ENCODE results near the gene RFX5.
A peak's percentile ranks its signal among the peaks of the same experiment; 100 is the strongest.

RFX5 gene

DNA sequence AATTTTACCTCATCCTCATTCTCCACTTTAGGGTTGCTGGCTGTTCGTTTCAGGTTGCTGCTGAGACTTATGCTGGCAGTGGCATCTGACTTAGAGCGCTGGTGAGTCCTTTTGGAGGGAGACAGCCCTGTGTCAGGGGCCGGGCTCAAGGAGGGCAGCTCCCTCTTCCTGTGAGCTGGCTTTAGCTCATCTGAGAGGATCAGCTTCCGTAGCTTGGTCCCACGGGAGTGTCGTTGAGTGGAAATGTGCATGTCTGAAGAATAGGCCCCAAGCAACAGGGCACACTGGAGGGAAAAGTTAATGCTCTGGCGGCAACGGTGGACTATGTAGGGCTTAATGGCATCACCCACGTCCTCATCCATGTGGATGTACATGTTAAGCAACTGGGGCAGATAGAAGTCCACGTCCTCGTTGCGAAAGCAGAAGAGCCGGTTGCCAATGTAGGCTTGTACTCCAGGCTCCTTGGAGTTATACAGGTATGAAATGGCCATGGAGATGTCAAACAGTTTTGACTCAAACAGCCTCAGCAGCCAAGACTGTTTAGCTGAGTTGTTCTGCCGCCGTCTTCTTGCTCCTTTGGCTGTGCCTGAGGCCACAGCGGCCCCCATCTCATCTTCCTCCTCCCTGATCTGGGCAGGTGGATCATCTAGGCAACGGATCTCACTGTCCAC is 31.4 kb downstream of the RFX5 start:
- no peak for DNase-seq

DNA sequence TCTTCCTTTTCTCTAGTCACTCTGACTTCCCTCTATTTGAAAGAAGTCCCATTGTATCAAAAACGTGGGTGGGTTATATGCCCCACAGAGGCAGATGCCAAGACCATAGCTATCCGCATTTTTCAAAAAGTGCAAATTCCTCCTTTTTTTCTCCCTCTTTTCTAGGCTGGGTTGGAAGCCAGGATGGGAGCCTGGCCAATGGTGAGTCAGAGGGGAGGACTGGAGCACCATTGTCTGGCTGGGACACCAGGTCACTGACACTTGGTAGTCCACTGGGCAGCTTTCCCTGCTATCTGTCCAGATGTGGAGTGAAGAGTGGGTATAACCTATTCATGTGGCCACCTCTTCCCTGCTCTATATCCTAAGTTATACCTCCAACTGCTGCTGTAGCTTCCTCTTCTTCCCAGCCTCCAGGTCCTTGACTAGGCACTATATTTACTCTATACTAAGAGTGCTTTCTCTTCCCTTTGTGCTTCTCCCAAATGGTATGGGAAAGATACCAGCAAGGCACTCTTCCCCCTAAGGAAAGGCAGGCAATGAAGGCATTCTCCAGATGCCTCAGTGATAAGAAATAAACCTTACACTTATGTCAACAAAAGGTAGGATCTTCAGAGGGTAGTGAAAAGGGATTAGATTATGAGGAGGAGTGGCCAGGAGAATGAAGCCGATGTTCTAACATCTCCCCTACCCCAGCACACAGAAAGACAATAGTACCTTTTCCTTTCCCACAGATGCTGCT is 32.7 kb downstream of the RFX5 start:
- DNase-seq: no peak

DNA sequence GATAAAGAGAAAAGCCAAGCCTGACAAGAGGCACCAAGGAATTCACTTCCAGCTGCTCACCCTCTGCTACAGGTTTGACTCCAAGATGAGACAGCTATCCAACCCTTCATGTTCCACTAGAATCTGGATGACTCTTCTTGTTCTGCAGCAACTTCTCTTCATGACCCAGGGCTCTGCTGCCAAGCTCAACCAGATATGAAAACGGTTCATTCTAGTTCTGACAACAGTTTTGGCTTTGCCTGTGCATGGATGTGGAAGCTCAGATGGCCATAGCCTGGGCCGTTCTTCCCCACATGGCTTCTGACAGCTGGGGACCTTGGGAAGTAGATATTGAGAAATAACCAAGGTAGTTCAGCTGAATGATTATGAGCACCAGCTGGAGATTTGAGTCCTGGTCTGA is 33.6 kb downstream of the RFX5 start:
- no peak for DNase-seq

DNA sequence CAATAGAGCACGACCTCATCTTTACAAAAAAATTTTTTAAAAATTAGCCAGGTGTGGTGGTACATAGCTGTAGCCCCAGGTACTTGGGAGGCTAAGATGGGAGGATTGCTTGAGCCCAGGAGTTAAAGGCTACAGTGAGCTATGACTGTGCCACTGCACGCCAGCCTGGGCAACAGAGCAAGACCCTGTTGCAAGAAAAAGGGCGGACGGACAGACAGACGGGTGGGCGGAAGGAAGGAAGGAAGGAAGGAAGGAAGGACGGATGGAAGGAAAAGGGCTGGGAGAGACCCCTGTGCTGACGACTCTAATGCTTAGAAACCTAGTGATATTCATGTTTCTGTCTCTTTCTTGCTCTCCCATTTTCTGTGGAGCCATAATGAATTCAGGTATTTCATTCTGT is 34.2 kb downstream of the RFX5 start:
- no peak for DNase-seq

DNA sequence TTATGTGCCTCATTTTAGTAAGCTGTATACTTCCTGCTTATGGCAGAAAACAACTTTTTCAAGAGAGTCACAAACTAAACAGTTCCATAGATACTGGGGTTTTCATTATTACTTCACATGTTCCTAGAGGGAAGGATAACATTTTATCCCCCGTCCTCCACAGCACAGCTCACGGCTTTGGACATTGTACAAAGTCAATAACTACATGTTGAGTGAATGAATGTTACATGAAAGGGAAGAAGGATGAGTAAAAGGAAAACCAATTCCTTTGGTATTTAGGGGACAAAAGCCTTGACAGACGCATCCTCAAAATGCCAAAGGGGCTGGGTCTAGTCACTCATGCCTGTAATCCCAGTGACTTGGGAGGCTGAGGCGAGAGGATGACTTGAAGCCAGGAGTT is 34.6 kb downstream of the RFX5 start:
- no peak for DNase-seq

DNA sequence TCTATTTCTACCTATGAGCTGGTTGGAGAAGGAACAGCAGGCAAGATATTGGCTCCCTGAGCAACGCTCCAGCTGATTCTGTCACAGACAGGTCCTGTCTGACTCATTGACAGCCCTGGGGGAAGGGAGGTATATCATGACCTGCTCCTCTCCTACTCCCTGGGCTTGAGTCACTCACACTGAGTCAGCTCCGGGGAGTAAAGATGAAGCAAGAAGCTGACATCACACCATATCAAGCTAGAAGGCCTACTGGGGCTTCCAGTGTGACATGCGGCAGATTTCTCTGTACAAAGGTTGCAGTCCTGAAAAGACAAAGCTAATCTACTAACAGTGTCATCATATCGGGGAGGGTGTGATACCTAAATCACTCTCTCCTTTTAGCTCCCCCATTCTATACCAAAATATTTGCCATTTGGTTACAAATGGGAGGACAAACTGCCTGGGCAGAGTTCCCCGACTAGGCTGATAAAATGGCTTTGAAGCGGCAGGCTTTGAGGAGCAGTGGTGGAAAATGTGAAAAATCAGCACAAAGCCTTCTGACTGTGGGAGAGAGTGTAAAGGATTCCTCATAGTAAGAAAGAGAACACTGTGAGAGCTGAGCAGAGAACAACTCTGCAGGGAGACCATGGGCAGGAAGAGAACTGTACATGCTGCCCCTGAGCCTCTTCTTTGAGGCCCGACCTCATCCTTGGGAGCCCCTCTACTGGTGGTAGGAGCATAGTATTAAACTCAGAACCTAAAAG is 35.3 kb downstream of the RFX5 start:
- no peak for DNase-seq

DNA sequence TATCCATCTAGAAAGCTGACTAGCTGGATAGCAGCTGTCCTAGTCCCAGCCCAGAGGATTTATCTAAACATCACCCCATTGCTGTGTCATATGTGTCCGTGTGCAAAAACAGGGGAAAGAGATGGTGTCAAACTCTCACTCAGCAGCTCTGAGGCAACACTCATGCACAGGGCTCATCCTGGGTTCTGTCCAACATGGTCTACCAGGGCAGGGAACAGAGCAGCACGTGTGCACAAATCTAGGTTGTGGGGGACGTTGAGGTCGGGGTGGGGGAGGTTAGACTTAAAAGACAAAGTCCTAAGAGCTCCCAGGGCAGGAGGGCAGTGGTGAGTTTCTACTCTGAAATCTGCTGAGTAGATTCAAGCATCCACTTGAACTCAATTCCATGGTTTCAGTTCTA is 36.0 kb downstream of the RFX5 start:
- DNase-seq: no peak

DNA sequence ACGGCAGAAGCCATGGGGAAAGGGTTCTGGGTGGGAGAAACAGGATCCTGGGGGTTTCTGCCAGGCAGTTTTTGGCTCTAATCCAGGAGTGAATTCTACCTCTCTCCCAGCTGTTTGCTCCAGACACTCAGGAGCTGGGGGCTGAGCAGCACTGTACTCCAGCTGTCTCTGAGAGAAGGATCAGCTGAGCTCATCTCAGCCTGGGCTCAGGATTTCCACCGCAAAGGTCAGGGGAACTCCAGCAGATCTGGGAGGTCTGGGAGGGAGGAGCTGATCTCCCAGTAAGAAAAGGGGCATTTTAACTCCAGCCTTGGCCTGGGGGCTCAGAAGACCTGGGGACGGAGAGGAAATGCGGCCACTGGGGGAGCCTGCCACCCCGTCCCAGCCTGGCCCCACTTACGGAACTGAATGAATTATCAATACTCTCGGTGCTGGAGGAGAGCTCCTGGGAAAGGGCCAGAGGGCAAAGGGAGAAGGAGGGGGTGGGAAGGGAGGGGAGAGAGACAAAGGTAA is 37.2 kb downstream of the RFX5 start:
- DNase-seq: peak in 1 of 2 experiments; percentile 15

DNA sequence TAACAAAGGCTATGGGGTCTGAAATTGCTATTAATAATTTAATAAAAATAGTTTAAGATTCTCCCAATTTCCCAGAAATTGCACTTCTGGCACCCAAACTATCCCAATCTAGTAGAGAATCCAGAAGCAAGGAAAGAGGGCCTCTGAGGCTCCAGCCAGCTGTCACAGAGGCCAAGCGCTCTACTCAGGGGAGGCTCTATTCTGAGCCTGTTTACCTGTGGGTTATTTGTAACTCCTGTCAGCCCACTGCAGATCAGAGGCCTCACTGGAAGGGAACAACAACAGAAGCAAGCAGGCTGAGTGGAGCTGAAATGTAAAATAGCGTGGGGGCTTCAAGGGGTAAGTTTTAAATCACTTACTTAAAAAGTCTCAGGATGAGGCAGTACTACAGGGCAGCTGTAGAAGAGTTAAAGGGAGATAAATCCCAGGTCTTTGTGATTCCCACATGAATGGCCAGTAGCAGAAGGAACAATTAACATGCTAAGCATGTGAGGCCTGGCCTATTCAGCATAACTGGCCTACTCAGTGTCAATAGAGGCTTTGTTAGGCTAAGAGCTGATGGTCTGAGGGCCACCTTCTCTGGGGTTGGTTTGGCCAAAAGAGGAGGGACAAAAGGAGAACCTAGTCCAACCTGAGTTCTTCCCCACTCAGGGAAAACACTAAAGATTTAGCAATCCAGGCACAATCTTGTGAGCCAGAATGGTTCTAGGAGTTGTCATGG is 52.1 kb downstream of the RFX5 start:
- no peak for DNase-seq

DNA sequence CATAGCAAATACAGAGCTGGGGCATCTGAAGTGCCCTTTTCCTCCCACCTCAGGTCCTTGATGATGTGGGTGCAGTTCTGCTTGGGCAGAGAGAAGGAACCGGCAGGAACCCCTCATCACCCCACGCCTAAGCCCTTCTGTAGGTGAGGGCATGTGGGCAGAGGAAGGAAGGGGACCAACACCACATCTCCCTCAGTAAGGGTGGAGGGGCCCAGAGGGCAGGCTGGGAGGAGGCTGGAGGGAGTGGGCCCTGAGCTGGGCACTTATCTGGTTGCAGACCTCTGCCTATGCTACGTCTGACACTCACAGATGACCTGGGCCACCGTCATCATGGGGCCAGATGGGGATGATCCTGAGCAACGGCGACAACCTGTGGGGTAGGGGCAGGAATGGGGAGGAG is 54.0 kb downstream of the RFX5 start:
- no peak for DNase-seq

DNA sequence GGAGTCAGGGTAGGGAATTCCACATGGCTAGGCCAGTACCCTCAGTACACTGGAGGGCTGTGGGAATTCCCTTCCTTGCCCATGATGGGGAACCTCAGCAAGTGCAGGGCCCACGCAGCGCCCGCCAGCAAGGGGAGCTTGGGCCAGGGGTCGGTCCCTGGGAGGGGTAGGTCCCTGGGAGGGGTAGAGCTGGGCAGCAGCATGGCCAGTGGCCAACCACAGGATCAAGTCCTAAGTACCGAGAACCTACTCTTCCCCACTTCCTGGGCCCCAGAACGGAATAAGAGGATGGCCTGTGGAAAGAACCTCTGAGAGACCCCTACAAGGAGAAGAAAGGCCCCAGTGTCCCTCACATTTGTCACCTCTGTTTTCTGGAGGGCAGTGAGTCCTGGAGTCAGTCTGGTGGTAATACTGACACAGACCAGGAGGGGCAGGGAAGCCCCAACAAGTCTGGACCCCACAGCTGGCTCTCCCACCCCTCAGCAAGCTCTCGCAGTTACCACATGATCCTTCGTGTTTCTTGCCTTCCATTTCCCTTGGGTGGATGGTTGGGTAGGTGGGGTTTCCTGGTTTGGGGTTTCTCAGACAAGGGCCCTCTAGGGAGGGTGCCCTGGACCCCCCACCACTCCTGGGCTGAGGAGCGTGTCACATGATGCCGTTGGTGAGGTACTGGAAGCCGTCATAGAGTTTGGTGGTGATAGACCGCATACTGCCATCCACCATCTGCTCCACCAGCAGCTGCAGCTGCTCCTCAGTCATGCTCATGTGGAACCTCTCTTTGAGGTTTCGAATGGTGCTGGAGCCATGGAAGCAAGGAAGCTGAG is 54.6 kb downstream of the RFX5 start:
- no peak for DNase-seq

DNA sequence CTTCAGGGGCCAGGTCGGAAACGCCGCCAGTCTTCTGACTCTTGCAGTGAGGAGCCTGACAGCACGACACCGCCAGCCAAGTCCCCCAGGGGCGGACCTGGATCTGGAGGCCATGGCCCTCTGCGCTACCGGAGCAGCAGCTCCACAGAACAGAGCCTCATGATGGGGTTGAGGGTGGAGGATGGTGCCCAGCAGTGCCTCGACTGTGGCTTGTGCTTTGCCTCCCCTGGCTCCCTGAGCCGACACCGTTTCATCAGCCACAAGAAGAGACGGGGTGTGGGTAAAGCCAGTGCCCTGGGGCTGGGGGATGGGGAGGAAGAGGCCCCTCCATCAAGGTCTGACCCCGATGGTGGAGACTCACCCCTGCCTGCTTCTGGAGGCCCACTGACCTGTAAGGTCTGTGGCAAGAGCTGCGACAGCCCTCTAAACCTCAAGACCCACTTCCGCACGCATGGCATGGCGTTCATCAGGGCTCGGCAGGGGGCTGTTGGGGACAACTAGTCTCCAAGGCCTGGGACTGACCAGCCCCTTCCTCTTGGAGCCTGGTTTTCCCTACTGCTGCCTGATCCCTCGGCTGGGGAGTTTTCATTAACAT is 56.2 kb downstream of the RFX5 start:
- no peak for DNase-seq
